ENCODE results near the gene AIF1L. TPM values are rescaled to one million over a fixed set of nuclear protein-coding genes. Genes with fewer than 3 reads are reported as not detected.

AIF1L gene
- total RNA-seq, 1 donor from 2014 or later: not detected

GRCh38 chr9:131091352-131091992, 4.9 kb upstream of the AIF1L start:
- CTCF ChIA-PET: no interaction called here
- ATAC-seq (ENCODE audit: low read depth): no peak
- H3K27ac Mint-ChIP-seq: no peak overlapping the region
- no peaks in the 10 kb centered on the region for H3K9me3 Mint-ChIP-seq
- POLR2A ChIA-PET: no interaction called here
- intact Hi-C loops (cut with micrococcal nuclease): no loop called here
- peaks cover 26% of the 10 kb centered on the region for H3K27me3 Mint-ChIP-seq
- peaks cover 5% of the 10 kb centered on the region for H3K4me1 Mint-ChIP-seq
- no peak overlapping the region for H3K4me3 Mint-ChIP-seq
- DNase-seq: no peak
- TF ChIP-seq, protein P1, sequence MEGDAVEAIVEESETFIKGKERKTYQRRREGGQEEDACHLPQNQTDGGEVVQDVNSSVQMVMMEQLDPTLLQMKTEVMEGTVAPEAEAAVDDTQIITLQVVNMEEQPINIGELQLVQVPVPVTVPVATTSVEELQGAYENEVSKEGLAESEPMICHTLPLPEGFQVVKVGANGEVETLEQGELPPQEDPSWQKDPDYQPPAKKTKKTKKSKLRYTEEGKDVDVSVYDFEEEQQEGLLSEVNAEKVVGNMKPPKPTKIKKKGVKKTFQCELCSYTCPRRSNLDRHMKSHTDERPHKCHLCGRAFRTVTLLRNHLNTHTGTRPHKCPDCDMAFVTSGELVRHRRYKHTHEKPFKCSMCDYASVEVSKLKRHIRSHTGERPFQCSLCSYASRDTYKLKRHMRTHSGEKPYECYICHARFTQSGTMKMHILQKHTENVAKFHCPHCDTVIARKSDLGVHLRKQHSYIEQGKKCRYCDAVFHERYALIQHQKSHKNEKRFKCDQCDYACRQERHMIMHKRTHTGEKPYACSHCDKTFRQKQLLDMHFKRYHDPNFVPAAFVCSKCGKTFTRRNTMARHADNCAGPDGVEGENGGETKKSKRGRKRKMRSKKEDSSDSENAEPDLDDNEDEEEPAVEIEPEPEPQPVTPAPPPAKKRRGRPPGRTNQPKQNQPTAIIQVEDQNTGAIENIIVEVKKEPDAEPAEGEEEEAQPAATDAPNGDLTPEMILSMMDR (IDR thresholded peaks at IDR 0.05): no peak
- no peaks in the 10 kb centered on the region for H3K36me3 Mint-ChIP-seq (ENCODE audit: low read depth)

- POLR2A ChIA-PET: no interaction called here
- Mint-ChIP-seq H3K27ac (no peak overlapping the region), H3K4me3 (no peak overlapping the region), H3K4me1 (peaks cover 5% of the 10 kb centered on the region), H3K9me3 (no peaks in the 10 kb centered on the region), H3K36me3 (ENCODE audit: low read depth) (no peaks in the 10 kb centered on the region), H3K27me3 (peaks cover 26% of the 10 kb centered on the region)
- CTCF ChIA-PET: no interaction called here
- intact Hi-C loops (cut with micrococcal nuclease): no loop called here
- ATAC-seq (ENCODE audit: low read depth): no peak
- DNase-seq: no peak
- TF ChIP-seq, protein P1 (IDR thresholded peaks at IDR 0.05): no peak
Observed at GRCh38 chr9:131092030-131092429, 4.3 kb upstream of the AIF1L start.

DNA sequence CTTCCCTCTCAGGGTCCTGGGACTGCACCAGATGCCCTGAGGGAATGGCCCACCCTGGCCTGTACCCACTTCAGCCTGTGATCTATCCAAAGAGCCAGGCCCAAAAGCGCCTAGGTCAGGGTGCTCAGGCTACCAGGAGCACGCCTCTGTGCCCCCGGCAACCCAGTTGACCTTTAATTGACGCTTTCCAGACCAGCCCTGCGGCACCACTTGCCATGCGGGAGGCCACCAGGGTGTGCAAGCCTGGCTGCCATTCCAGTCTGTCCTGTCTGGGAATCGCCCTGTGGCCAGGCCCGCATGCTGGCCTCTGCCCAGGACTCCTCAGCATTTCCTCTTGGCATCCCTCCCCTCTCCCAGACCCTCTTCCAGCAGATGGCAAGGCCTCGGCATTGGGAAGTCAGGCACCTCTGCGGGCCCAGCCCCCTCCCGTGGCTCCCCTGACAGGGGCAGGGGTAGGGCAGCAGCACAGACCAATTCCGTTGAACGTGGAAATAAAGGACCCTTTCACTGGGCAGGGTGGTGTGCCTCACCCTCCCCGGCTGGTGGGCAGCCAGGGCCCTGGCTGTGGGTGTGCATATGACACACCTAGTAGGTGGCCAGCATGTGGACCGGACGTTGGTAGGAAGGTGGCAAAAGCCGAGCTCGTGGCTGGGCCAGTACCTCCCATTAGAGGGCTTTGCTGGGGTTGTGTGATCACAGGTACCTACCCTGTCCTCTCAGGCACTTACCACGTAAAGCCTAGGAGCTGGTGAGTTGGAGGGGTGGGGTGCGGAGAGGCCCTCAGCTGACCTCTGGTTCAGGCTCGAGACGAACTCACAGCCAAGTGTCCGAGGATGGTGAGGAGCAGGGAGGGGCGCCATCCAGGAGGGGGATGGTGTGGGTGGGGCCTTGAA, 3.5 kb upstream of the AIF1L start:
- Mint-ChIP-seq H3K4me3 (no peak overlapping the region), H3K27ac (no peak overlapping the region), H3K36me3 (ENCODE audit: low read depth) (no peaks in the 10 kb centered on the region), H3K9me3 (no peaks in the 10 kb centered on the region), H3K4me1 (peaks cover 10% of the 10 kb centered on the region), H3K27me3 (peaks cover 32% of the 10 kb centered on the region)
- no peak for DNase-seq
- intact Hi-C loops (cut with micrococcal nuclease): no loop called here
- TF ChIP-seq, protein P1 (IDR thresholded peaks at IDR 0.05): no peak
- ChIA-PET POLR2A (interaction anchor here (0.5 kb wide), 1 partner anchor 191 kb away, joined by 3 read pairs; no protein-coding TSS in a partner anchor), CTCF (no interaction called here)
- no peak for ATAC-seq (ENCODE audit: low read depth)

DNA sequence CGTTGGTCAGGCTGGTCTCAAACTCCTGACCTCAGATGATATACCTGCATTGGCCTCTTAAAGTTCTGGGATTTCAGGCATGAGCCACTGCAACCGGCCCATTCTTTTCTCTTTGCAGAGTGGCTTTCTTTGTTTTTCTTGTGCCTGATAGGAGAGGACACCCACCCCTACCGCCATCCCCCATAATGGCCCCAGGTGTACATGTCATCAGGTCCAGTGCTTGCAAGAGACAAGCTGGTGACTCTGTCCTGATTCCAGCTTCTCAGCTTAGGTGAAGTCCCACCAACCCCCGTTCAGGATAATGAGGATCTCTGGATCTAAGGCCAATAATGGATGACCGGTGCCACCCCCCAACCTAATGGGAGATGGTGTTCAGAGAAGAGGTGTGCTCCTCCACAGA, 2.3 kb upstream of the AIF1L start:
- TF ChIP-seq, protein P1 (IDR thresholded peaks at IDR 0.05): no peak
- no peaks in the 10 kb centered on the region for H3K9me3 Mint-ChIP-seq
- ATAC-seq (ENCODE audit: low read depth) (no peak), DNase-seq (no peak)
- POLR2A ChIA-PET: interaction anchor here (1.3 kb wide), 1 partner anchor 31 kb away, joined by 3 read pairs; the partner anchor contains the start of gene NUP214
- CTCF ChIA-PET: no interaction called here
- intact Hi-C loops (cut with micrococcal nuclease): no loop called here
- H3K27ac Mint-ChIP-seq: no peak overlapping the region
- peaks cover 10% of the 10 kb centered on the region for H3K4me1 Mint-ChIP-seq
- H3K4me3 Mint-ChIP-seq: no peak overlapping the region
- no peaks in the 10 kb centered on the region for H3K36me3 Mint-ChIP-seq (ENCODE audit: low read depth)
- H3K27me3 Mint-ChIP-seq: peaks cover 32% of the 10 kb centered on the region

GRCh38 chr9:131094622-131095021, 1.7 kb upstream of the AIF1L start:
- no peaks in the 10 kb centered on the region for H3K9me3 Mint-ChIP-seq
- ATAC-seq (ENCODE audit: low read depth): no peak
- H3K4me1 Mint-ChIP-seq: peaks cover 10% of the 10 kb centered on the region
- CTCF ChIA-PET: no interaction called here
- TF ChIP-seq, protein P1 (IDR thresholded peaks at IDR 0.05): no peak
- peaks cover 32% of the 10 kb centered on the region for H3K27me3 Mint-ChIP-seq
- POLR2A ChIA-PET: interaction anchor here (1.3 kb wide), 1 partner anchor 31 kb away, joined by 3 read pairs; the partner anchor contains the start of gene NUP214
- DNase-seq: no peak
- H3K27ac Mint-ChIP-seq: no peak overlapping the region
- intact Hi-C loops (cut with micrococcal nuclease): no loop called here
- no peak overlapping the region for H3K4me3 Mint-ChIP-seq
- no peaks in the 10 kb centered on the region for H3K36me3 Mint-ChIP-seq (ENCODE audit: low read depth)

Measured in activated B cell treated with CpG ODN at 0.5 μM for 24 hours (primary cell).